WTC11 (cell line): ENCODE data around the gene MADCAM1. TPM values are rescaled to one million over a fixed set of nuclear protein-coding genes. Genes with fewer than 3 reads are reported as not detected.

Experiments
- ATAC-seq: fragments of 200-7000 bp; cut with Tn5 transposase; 2 replicates; pipeline ENCODE4 v1.10.0; 2021; ENCODE audit warnings: mild to moderate bottlenecking, moderate library complexity
- CTCF ChIA-PET: fragments of 300-600 bp; sonication (Branson Sonifier 250); formaldehyde crosslinking; loops from one replicate; lab custom pipeline; 2021; ENCODE audit warnings: antibody characterized with exemption; lab: Charles Lee
- POLR2A ChIA-PET: fragments of 350-600 bp; sonication (Branson Sonifier 250); formaldehyde crosslinking; loops from one replicate; lab custom pipeline; 2021; ENCODE audit warnings: antibody characterized with exemption; lab: Charles Lee
- DNase-seq: peaks from one replicate; pipeline ENCODE4 v3.0.0; 2021; ENCODE audit warnings: low spot score
- H3K27ac Mint-ChIP-seq: 2 replicates; pipeline ENCODE4 v1.8.0; 2021; ENCODE audit warnings: mixed read lengths
- H3K27me3 Mint-ChIP-seq: 2 replicates; pipeline ENCODE4 v1.8.0; 2021; ENCODE audit warnings: low read depth, mild to moderate bottlenecking, moderate library complexity, mixed read lengths
- H3K36me3 Mint-ChIP-seq: 2 replicates; pipeline ENCODE4 v1.8.0; 2021; ENCODE audit warnings: mixed read lengths
- H3K4me1 Mint-ChIP-seq: 2 replicates; pipeline ENCODE4 v1.8.0; 2022; ENCODE audit warnings: mixed read lengths
- H3K4me3 Mint-ChIP-seq: 2 replicates; pipeline ENCODE4 v1.8.0; 2021; ENCODE audit warnings: mild to moderate bottlenecking, moderate library complexity, mixed read lengths
- H3K9me3 Mint-ChIP-seq: 2 replicates; pipeline ENCODE4 v1.8.0; 2021; ENCODE audit warnings: mixed read lengths
- CREM ChIP-seq: sonication (generic); formaldehyde crosslinking; IDR thresholded peaks from 2 replicates; pipeline ENCODE4 v1.8.1; 2022; ENCODE audit warnings: mild to moderate bottlenecking, missing genetic modification reagents, moderate library complexity
- ESRRA ChIP-seq: sonication (generic); formaldehyde crosslinking; IDR thresholded peaks from 2 replicates; pipeline ENCODE4 v1.8.1; 2022; ENCODE audit warnings: mild to moderate bottlenecking, missing genetic modification reagents, borderline replicate concordance
- FOXJ3 ChIP-seq: sonication (generic); formaldehyde crosslinking; IDR thresholded peaks from 2 replicates; pipeline ENCODE4 v1.9.0; 2021; ENCODE audit warnings: missing genetic modification reagents, mild to moderate bottlenecking, borderline replicate concordance
- GABPB1 ChIP-seq: sonication (generic); formaldehyde crosslinking; IDR thresholded peaks from 2 replicates; pipeline ENCODE4 v1.8.1; 2023; ENCODE audit warnings: mild to moderate bottlenecking, missing genetic modification reagents
- GTF2I ChIP-seq: fragments of 250-450 bp; sonication (Bioruptor Pico); conservative IDR thresholded peaks from 2 replicates; pipeline ENCODE4 v1.4.0; 2021; ENCODE audit warnings: mild to moderate bottlenecking
- IRF2 ChIP-seq: sonication (generic); formaldehyde crosslinking; IDR thresholded peaks from 2 replicates; pipeline ENCODE4 v1.8.0; 2022; ENCODE audit warnings: low read depth, missing genetic modification reagents, borderline replicate concordance
- JAZF1 ChIP-seq: fragments of 250-450 bp; sonication (Bioruptor Pico); IDR thresholded peaks from 2 replicates; pipeline ENCODE4 v1.9.0; 2021; ENCODE audit warnings: moderate library complexity, mild to moderate bottlenecking, inconsistent platforms
- MYBL2 ChIP-seq: sonication (generic); formaldehyde crosslinking; IDR thresholded peaks from 2 replicates; pipeline ENCODE4 v1.8.1; 2023; ENCODE audit warnings: mild to moderate bottlenecking, moderate library complexity, missing genetic modification reagents
- PRRX2 ChIP-seq: fragments of 250-450 bp; sonication (Bioruptor Pico); IDR thresholded peaks from 2 replicates; pipeline ENCODE4 v1.8.0; 2021; ENCODE audit warnings: mild to moderate bottlenecking
- SP1 ChIP-seq: sonication (generic); formaldehyde crosslinking; conservative IDR thresholded peaks from 2 replicates; pipeline ENCODE4 v1.8.1; 2022; ENCODE audit warnings: missing genetic modification reagents
- ZBTB21 ChIP-seq: sonication (generic); formaldehyde crosslinking; IDR thresholded peaks from 2 replicates; pipeline ENCODE4 v1.8.1; 2023; ENCODE audit warnings: mild to moderate bottlenecking, missing genetic modification reagents, borderline replicate concordance
- total RNA-seq: library from RNA; stranded (reverse); gene quantifications from 3 replicates; pipeline ENCODE4 v1.2.3, GENCODE V29; 2021
- TF ChIP-seq, protein P1 (sequence below): sonication (generic); formaldehyde crosslinking; IDR thresholded peaks from 2 replicates; pipeline ENCODE4 v1.8.0; 2022; ENCODE audit warnings: missing genetic modification reagents
- TF ChIP-seq, protein P2 (sequence below): sonication (generic); formaldehyde crosslinking; conservative IDR thresholded peaks from 2 replicates; pipeline ENCODE4 v1.8.1; 2023; ENCODE audit warnings: mild to moderate bottlenecking, low read depth, missing genetic modification reagents, moderate library complexity
- TF ChIP-seq, protein P3 (sequence below): sonication (generic); formaldehyde crosslinking; IDR thresholded peaks from 2 replicates; pipeline ENCODE4 v1.8.1; 2022; ENCODE audit warnings: low read depth, mild to moderate bottlenecking, moderate library complexity, missing genetic modification reagents, borderline replicate concordance
- TF ChIP-seq, protein P4 (sequence below): fragments of 250-450 bp; sonication (Bioruptor Pico); IDR thresholded peaks from 2 replicates; pipeline ENCODE4 v1.9.0; 2021; ENCODE audit warnings: moderate library complexity, mild to moderate bottlenecking, inconsistent platforms, borderline replicate concordance
- TF ChIP-seq, protein P5 (sequence below): fragments of 250-450 bp; sonication (Bioruptor Pico); IDR thresholded peaks from 2 replicates; pipeline ENCODE4 v1.9.0; 2021; ENCODE audit warnings: mild to moderate bottlenecking, borderline replicate concordance

Gene MADCAM1
- total RNA-seq, 1 experiment from 2014 or later = 4.7 TPM

DNA sequence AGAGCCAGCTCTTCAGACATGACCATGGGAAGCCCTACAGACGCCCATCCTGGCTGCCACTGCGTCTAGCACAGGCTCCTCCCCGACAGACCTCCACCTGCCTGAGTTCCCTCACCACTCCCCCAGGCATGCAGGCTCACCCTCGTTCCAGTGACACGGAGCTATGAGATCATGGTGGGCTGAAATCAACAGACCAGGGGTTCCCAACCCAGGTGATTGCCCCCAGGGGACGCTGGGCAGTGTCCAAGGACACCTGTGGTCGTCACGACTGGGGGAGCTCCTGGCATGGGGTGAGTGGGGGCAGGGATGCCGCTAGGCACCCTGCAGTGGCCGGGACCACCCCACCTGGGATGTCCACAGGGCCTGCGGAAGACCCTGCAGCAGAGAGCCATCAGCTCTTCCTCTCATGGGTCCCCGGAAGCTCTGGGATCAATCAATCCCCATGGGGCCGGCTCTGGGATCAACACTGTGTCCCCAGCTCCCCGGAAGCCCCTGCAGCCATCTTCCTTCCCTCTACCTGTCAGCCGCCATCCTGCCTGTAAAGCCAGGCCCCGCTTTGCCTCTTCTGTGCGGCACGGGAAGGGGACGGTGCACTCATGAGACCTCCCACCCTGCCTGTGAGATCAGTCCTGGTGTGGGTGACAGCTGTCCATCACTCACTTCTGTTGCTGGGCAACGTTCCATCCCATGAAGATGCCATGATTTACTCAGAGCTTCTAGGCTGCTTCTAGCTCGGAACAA lies 12.8 kb upstream of the MADCAM1 start:
- no peak for ATAC-seq
- Mint-ChIP-seq H3K27me3 (peaks cover 17% of the 10 kb centered on the region; the same call in 1 of the 2 replicates), H3K4me3 (no peak overlapping the region), H3K36me3 (peaks cover 8% of the 10 kb centered on the region), H3K27ac (no peak overlapping the region), H3K9me3 (peaks cover 23% of the 10 kb centered on the region), H3K4me1 (peaks cover 13% of the 10 kb centered on the region)
- no peak for DNase-seq
- ChIA-PET POLR2A (no interaction called here), CTCF (interaction anchor here (1.5 to 1.8 kb wide), 3 partner anchors 12 to 135 kb away, joined by 3 to 6 read pairs (median 4); no protein-coding TSS in a partner anchor)
- TF ChIP-seq, protein P1, sequence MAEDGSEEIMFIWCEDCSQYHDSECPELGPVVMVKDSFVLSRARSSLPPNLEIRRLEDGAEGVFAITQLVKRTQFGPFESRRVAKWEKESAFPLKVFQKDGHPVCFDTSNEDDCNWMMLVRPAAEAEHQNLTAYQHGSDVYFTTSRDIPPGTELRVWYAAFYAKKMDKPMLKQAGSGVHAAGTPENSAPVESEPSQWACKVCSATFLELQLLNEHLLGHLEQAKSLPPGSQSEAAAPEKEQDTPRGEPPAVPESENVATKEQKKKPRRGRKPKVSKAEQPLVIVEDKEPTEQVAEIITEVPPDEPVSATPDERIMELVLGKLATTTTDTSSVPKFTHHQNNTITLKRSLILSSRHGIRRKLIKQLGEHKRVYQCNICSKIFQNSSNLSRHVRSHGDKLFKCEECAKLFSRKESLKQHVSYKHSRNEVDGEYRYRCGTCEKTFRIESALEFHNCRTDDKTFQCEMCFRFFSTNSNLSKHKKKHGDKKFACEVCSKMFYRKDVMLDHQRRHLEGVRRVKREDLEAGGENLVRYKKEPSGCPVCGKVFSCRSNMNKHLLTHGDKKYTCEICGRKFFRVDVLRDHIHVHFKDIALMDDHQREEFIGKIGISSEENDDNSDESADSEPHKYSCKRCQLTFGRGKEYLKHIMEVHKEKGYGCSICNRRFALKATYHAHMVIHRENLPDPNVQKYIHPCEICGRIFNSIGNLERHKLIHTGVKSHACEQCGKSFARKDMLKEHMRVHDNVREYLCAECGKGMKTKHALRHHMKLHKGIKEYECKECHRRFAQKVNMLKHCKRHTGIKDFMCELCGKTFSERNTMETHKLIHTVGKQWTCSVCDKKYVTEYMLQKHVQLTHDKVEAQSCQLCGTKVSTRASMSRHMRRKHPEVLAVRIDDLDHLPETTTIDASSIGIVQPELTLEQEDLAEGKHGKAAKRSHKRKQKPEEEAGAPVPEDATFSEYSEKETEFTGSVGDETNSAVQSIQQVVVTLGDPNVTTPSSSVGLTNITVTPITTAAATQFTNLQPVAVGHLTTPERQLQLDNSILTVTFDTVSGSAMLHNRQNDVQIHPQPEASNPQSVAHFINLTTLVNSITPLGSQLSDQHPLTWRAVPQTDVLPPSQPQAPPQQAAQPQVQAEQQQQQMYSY (CRISPR knock-in tag) = no peak
- no peak for TF ChIP-seq JAZF1
- TF ChIP-seq, protein P2, sequence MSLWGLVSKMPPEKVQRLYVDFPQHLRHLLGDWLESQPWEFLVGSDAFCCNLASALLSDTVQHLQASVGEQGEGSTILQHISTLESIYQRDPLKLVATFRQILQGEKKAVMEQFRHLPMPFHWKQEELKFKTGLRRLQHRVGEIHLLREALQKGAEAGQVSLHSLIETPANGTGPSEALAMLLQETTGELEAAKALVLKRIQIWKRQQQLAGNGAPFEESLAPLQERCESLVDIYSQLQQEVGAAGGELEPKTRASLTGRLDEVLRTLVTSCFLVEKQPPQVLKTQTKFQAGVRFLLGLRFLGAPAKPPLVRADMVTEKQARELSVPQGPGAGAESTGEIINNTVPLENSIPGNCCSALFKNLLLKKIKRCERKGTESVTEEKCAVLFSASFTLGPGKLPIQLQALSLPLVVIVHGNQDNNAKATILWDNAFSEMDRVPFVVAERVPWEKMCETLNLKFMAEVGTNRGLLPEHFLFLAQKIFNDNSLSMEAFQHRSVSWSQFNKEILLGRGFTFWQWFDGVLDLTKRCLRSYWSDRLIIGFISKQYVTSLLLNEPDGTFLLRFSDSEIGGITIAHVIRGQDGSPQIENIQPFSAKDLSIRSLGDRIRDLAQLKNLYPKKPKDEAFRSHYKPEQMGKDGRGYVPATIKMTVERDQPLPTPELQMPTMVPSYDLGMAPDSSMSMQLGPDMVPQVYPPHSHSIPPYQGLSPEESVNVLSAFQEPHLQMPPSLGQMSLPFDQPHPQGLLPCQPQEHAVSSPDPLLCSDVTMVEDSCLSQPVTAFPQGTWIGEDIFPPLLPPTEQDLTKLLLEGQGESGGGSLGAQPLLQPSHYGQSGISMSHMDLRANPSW (CRISPR knock-in tag) = no peak
- no peak for TF ChIP-seq PRRX2 (CRISPR knock-in tag)

DNA sequence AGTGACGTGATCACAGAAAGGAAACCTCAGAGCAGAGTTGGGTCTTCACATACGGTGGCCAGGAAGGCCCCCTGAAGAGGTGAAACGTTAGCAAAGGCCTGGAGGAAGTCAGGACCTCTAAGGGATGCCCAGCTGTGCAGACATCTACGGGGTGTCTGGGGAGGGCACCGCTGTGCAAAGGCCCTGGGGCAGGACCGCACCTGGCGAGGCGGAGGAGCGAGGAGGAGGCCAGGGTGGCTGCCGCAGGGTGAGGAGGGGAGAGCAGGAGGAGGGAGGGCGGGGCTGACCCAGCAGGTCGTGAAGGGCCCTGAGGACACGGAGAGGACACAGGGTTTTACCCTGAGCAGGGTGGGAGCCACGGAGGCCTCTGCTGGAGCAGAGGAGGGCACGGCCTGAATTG lies 11.8 kb upstream of the MADCAM1 start:
- TF ChIP-seq, protein P3, sequence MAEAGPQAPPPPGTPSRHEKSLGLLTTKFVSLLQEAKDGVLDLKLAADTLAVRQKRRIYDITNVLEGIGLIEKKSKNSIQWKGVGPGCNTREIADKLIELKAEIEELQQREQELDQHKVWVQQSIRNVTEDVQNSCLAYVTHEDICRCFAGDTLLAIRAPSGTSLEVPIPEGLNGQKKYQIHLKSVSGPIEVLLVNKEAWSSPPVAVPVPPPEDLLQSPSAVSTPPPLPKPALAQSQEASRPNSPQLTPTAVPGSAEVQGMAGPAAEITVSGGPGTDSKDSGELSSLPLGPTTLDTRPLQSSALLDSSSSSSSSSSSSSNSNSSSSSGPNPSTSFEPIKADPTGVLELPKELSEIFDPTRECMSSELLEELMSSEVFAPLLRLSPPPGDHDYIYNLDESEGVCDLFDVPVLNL (CRISPR knock-in tag) = no peak
- TF ChIP-seq ZBTB21 (no peak), FOXJ3 (CRISPR knock-in tag) (no peak), ESRRA (no peak), GTF2I (CRISPR knock-in tag) (peak; percentile 58; the same call in 1 of the 2 replicates)
- TF ChIP-seq, all 79 proteins: peak for 1
- ATAC-seq (no peak), DNase-seq (no peak)
- H3K27me3 Mint-ChIP-seq = peaks cover 17% of the 10 kb centered on the region; the same call in 1 of the 2 replicates
- peaks cover 8% of the 10 kb centered on the region for H3K36me3 Mint-ChIP-seq
- POLR2A ChIA-PET = no interaction called here
- no peak overlapping the region for H3K27ac Mint-ChIP-seq
- peaks cover 13% of the 10 kb centered on the region for H3K4me1 Mint-ChIP-seq
- H3K9me3 Mint-ChIP-seq = peaks cover 23% of the 10 kb centered on the region
- CTCF ChIA-PET = no interaction called here
- H3K4me3 Mint-ChIP-seq = no peak overlapping the region

DNA sequence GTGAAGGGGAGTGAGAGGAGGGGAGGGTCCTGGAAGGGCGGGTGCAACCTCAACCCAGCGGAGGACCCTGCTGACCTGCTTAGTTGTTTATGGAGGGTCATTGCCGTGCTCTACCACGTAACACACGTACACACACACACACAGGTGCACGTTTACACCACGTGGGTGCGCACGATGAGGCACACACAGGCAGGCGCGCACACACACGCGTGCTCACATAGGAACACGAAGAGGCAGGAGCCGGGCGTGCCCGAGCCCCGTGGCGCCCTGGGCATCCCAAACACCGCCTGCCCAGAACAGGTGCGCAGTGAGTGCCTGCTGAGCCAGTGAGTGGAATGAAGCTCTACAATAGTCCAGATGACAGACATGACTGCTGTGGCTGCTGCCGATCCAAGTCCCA lies 11.2 kb upstream of the MADCAM1 start:
- TF ChIP-seq GABPB1 (CRISPR knock-in tag) = no peak
- TF ChIP-seq IRF2 (CRISPR knock-in tag) = no peak
- TF ChIP-seq SP1 = no peak
- no peak for TF ChIP-seq ESRRA
- TF ChIP-seq, protein P4, sequence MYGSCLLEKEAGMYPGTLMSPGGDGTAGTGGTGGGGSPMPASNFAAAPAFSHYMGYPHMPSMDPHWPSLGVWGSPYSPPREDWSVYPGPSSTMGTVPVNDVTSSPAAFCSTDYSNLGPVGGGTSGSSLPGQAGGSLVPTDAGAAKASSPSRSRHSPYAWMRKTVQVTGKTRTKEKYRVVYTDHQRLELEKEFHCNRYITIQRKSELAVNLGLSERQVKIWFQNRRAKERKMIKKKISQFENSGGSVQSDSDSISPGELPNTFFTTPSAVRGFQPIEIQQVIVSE (CRISPR knock-in tag) = no peak
- no peak for TF ChIP-seq CREM
- no peak for TF ChIP-seq MYBL2
- TF ChIP-seq, protein P5, sequence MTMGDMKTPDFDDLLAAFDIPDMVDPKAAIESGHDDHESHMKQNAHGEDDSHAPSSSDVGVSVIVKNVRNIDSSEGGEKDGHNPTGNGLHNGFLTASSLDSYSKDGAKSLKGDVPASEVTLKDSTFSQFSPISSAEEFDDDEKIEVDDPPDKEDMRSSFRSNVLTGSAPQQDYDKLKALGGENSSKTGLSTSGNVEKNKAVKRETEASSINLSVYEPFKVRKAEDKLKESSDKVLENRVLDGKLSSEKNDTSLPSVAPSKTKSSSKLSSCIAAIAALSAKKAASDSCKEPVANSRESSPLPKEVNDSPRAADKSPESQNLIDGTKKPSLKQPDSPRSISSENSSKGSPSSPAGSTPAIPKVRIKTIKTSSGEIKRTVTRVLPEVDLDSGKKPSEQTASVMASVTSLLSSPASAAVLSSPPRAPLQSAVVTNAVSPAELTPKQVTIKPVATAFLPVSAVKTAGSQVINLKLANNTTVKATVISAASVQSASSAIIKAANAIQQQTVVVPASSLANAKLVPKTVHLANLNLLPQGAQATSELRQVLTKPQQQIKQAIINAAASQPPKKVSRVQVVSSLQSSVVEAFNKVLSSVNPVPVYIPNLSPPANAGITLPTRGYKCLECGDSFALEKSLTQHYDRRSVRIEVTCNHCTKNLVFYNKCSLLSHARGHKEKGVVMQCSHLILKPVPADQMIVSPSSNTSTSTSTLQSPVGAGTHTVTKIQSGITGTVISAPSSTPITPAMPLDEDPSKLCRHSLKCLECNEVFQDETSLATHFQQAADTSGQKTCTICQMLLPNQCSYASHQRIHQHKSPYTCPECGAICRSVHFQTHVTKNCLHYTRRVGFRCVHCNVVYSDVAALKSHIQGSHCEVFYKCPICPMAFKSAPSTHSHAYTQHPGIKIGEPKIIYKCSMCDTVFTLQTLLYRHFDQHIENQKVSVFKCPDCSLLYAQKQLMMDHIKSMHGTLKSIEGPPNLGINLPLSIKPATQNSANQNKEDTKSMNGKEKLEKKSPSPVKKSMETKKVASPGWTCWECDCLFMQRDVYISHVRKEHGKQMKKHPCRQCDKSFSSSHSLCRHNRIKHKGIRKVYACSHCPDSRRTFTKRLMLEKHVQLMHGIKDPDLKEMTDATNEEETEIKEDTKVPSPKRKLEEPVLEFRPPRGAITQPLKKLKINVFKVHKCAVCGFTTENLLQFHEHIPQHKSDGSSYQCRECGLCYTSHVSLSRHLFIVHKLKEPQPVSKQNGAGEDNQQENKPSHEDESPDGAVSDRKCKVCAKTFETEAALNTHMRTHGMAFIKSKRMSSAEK (CRISPR knock-in tag) = no peak
- TF ChIP-seq, all 79 proteins: peak for 0
- Mint-ChIP-seq H3K4me1 (peaks cover 16% of the 10 kb centered on the region), H3K27ac (no peak overlapping the region), H3K27me3 (peaks cover 20% of the 10 kb centered on the region), H3K9me3 (peaks cover 20% of the 10 kb centered on the region), H3K36me3 (peaks cover 7% of the 10 kb centered on the region), H3K4me3 (no peak overlapping the region)
- POLR2A ChIA-PET = interaction anchor here (0.6 kb wide), 1 partner anchor 45 kb away, joined by 3 read pairs; no protein-coding TSS in a partner anchor
- ATAC-seq (no peak), DNase-seq (no peak)
- CTCF ChIA-PET = interaction anchor here (1.0 to 4.4 kb wide), 4 partner anchors 11 to 95 kb away, joined by 6 to 25 read pairs (median 10); partner anchors contain the start of gene MADCAM1
